Measurements from ENCODE around the gene CYP2C19.
"Not testable (repeated sequence)": the region's sequence is repeated elsewhere in the genome, so short reads cannot be mapped to it uniquely, and the experiment has no call there.

DNA sequence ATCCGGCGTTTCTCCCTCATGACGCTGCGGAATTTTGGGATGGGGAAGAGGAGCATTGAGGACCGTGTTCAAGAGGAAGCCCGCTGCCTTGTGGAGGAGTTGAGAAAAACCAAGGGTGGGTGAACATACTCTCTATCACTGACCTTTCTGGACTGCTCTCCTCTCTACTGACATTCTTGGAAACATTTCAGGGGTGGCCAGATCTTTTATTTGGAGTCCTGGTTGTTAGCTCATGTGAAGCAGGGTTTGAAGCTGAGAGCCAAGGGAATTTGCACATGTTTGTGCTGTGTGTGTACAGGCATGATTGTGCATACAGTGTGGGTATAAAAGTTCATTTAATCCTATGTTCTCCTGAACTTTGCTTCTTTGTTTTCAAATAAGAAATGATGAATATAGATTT lies 12.9 kb downstream of the CYP2C19 start:
- TF ChIP-seq, protein P1, sequence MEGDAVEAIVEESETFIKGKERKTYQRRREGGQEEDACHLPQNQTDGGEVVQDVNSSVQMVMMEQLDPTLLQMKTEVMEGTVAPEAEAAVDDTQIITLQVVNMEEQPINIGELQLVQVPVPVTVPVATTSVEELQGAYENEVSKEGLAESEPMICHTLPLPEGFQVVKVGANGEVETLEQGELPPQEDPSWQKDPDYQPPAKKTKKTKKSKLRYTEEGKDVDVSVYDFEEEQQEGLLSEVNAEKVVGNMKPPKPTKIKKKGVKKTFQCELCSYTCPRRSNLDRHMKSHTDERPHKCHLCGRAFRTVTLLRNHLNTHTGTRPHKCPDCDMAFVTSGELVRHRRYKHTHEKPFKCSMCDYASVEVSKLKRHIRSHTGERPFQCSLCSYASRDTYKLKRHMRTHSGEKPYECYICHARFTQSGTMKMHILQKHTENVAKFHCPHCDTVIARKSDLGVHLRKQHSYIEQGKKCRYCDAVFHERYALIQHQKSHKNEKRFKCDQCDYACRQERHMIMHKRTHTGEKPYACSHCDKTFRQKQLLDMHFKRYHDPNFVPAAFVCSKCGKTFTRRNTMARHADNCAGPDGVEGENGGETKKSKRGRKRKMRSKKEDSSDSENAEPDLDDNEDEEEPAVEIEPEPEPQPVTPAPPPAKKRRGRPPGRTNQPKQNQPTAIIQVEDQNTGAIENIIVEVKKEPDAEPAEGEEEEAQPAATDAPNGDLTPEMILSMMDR (IDR thresholded peaks at IDR 0.05), result not testable (repeated sequence)
- TF ChIP-seq POLR2A (IDR thresholded peaks at IDR 0.05), result not testable (repeated sequence)

Data from heart left ventricle (tissue), 13 donors.